ENCODE data around the gene LASP1.
"Not testable (repeated sequence)": the region's sequence is repeated elsewhere in the genome, so short reads cannot be mapped to it uniquely, and the experiment has no call there.

Gene LASP1

DNA sequence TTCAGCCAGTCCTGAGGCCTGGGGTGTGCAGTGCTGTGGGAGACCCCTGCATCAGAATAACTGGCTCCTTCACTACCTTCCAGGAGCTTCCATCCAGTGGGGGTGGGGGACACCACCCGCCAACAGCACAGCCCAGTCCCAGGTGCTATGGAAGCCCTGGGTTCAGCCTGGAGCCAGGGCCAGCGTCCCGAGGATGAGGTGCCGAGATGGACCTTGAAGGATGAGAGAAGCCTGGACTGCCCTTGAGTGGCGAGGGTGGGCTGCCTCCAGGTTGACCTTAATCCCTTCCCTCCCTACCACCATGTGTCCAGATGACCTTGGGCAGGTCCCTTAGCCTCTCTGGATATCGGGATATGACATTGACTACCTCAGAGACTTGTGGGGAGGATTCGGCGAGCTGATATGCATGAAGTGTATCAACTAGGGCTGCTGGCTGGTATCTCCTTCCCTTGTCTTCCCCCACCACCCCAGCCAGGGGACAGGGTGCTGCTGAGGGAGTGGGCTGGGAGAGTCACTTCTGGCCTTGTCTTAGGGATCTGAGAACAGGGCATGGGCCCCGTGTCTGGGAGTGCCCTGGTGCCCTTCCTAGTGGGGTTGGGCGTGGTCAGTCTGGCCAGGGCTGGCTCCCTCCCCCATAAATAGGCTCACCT is 41.3 kb downstream of the LASP1 start:
- DNase-seq, result no peak

GRCh38 chr17:38911731-38912081 is 41.8 kb downstream of the LASP1 start:
- not testable (repeated sequence) for DNase-seq

DNA sequence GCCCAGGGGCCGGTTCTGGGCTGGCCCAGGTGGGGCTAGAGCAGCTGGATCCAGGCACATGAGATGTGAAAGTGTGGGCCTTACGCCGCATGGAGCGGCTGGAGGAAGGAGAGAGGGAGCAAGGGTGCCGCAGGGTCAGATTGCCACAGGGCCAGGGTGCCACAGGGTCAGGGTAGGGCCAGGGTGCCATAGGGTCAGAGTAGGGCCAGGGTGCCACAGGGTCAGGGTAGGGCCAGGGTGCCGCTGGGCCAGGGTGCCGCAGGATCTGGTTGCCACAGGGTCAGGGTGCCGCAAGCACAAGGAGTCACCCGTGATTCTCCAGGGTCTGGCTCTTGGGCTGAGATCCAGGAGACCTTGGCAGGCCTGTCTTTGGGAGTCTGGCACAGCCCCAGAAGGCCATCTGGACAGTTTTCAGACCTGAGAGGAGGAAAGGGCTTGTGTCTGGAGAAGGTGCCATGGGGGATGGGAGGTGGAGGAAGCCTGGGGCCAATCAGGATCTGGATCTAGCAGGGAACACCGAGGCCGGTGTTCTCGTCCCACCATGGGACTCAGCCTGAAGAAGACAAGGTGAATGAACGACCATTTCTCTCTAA is 42.5 kb downstream of the LASP1 start:
- DNase-seq, result no peak

- no peak for DNase-seq
These were observed 45.1 kb downstream of the LASP1 start for GRCh38 chr17:38914741-38915638.

- DNase-seq, result no peak
These were observed 45.8 kb downstream of the LASP1 start for GRCh38 chr17:38915639-38915995.

GRCh38 chr17:38916771-38917170 is 46.9 kb downstream of the LASP1 start:
- no peak for DNase-seq

- no peak for DNase-seq
These were observed 47.4 kb downstream of the LASP1 start for GRCh38 chr17:38917259-38917658.

- DNase-seq, result no peak
These were observed 48.5 kb downstream of the LASP1 start for GRCh38 chr17:38918129-38918913.

GRCh38 chr17:38918916-38919315 is 49.1 kb downstream of the LASP1 start:
- DNase-seq, result no peak

DNA sequence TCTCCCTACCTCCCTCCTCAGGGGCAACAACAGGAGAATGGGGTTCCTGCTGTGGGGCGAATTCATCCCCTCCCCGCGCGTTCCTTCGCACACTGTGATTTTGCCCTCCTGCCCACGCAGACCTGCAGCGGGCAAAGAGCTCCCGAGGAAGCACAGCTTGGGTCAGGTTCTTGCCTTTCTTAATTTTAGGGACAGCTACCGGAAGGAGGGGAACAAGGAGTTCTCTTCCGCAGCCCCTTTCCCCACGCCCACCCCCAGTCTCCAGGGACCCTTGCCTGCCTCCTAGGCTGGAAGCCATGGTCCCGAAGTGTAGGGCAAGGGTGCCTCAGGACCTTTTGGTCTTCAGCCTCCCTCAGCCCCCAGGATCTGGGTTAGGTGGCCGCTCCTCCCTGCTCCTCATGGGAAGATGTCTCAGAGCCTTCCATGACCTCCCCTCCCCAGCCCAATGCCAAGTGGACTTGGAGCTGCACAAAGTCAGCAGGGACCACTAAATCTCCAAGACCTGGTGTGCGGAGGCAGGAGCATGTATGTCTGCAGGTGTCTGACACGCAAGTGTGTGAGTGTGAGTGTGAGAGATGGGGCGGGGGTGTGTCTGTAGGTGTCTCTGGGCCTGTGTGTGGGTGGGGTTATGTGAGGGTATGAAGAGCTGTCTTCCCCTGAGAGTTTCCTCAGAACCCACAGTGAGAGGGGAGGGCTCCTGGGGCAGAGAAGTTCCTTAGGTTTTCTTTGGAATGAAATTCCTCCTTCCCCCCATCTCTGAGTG is 49.6 kb downstream of the LASP1 start:
- no peak for DNase-seq

DNA sequence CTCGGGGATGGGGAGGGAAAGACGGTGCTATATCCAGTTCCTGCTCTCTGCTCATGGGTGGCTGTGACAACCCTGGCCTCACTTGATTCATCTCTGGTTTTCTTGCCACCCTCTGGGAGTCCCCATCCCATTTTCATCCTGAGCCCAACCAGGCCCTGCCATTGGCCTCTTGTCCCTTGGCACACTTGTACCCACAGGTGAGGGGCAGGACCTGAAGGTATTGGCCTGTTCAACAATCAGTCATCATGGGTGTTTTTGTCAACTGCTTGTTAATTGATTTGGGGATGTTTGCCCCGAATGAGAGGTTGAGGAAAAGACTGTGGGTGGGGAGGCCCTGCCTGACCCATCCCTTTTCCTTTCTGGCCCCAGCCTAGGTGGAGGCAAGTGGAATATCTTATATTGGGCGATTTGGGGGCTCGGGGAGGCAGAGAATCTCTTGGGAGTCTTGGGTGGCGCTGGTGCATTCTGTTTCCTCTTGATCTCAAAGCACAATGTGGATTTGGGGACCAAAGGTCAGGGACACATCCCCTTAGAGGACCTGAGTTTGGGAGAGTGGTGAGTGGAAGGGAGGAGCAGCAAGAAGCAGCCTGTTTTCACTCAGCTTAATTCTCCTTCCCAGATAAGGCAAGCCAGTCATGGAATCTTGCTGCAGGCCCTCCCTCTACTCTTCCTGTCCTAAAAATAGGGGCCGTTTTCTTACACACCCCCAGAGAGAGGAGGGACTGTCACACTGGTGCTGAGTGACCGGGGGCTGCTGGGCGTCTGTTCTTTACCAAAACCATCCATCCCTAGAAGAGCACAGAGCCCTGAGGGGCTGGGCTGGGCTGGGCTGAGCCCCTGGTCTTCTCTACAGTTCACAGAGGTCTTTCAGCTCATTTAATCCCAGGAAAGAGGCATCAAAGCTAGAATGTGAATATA is 50.8 kb downstream of the LASP1 start:
- no peak for DNase-seq

DNA sequence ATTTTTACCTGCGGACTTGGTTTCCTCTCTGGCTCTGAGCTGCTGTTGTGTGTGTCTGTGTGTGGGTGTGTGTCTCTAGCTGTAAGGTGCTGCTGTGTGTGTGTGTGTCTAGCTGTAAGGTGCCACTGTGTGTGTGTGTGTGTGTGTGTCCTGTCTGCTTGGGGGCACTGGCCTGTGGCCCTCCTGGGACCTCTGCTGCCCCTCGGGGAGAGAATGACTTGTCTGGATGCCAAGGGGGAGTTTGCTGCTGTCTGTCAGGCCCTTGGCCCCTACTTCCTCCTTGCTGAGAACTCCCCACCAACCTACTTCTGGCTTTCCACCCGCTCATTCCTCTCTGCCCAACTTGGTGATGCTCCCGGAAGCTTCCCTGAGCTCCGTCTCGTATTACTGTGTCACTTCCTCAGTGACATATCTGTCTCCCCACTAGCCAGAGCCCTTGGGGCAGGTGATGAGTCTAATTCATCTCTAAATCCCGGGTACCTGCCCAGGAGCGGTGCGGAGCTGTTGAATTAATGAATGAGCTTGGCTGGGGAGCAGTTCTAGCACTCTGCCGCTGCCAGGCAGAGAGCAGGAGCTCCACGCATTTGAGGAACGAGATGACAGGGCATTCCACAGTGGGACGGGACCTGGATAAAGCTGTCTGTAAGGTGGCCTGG is 52.0 kb downstream of the LASP1 start:
- DNase-seq, result no peak

- DNase-seq, result no peak
These were observed 52.9 kb downstream of the LASP1 start for GRCh38 chr17:38922538-38923297.

DNA sequence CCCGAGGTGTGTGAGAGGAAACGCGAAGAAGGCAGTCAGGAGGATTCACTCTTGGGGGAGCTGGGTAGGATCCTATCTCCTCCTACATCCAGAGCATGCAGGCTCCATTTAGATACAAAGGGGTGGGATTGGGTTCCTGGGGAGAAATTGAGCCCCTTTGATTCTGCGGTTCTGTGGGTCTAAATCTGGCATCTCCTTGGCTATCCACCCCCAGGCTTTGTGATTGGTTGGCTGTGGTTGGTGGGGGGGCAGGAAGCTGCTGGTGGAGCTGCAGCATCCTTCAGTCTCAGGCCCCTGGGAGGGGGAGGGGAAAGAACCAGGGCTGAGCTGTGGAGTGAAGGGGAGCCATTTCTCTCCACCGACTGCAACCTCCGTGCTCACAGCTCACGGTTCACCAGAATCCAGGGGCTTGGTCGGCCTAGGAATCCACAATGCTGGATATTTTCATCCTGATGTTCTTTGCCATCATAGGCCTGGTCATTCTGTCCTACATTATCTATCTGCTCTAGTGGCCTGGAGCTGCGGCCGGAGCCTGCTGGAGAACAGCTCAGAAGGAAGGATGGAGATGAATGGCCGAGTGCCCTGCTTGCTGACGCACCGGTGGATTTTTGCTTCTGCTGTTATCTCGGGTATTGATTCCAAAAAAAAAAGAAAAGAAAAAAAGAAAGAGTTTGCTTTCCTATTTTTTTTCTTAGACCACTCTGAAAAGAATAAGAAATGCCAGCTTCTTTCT is 55.6 kb downstream of the LASP1 start, which contains the start of gene LASP1NB:
LASP1NB (plus strand) TSS at position 352 of the 733 bp plus-strand sequence.
- DNase-seq, result no peak

DNA sequence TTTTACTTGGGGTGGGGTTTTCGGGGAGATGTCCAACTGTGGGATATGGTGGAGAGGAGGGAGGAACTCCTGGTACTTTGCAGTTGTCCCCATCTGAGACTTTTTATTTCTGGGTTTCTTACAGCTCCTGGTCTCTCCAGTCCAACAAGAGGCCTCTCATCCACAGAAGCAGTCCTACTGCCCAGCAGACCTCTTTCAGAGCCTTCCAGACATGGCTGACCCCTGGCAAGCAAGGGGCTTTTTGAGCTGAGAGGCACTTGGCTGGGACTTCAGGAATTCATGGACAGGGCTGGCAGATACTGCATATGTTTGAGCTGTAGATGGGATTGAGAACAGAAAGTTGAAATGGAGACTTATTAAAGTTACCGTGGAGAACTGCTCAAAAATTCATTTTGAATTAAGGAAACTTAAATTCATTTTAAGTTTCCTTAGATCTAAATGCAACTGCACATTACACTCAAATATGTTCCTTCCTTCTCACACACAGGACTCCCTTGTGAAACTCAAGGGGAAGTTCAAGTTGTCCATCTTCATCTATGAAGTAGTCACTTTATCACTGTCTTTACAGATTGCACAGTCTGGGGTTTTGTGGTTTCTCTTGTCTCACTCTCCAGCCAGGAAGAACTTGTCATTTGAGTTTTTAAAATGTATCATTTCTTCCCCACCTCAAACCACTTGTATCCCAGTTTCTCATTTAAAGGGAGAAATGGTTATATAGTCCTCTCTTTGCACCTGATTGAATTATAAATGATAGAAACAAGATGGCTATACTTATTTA is 56.6 kb downstream of the LASP1 start:
- DNase-seq, result peak; percentile 77

GRCh38 chr17:38930782-38931181 is 60.9 kb downstream of the LASP1 start:
- DNase-seq, result not testable (repeated sequence)

DNA sequence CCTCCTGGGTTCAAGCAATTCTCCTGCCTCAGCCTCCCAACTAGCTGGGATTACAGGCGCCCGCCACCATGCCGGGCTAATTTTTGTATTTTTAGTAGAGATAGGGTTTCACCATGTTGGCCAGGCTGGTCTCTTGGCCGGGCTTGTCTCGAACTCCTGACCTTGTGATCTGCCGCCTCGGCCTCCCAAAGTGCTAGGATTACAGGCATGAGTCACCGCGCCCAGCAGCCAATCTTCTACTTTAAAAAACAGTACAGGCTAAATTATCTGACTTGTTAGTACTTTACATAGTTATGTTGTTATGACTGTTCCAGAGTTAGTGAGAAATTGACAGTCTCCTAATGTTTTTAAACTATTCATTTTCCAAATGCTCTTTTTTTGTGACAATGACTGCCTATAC is 64.1 kb downstream of the LASP1 start:
- DNase-seq, result not testable (repeated sequence)

DNA sequence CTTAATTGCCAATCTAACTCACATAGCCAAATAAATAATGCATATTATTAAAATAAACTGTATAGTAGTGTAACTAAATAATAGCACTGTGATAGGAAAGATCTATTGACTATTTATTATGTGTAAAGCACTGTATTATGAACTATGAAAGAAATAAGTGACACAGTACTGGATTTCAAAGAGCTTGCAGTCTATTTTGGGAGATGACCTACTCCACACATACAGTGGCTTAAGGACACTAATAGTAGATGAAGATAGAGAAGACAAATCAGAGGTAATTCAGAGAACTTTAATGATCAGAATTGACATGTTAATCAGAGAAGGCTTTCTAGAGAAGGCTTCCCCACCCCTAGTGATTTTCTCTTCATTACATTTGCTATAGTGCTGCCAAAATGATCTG is 70.1 kb downstream of the LASP1 start:
- no peak for DNase-seq
